Lung (tissue), 12 donors: ENCODE results near the gene HECTD4. TPM values are rescaled to one million over a fixed set of nuclear protein-coding genes. Genes with fewer than 3 reads are reported as not detected.

Experiments
- ATAC-seq: fragments of 200-7000 bp; cut with Tn5 transposase; one replicate; pipeline ENCODE4 v1.9.1; 2020; ENCODE audit warnings: moderate number of reproducible peaks; ENCODE audit not compliant: insufficient read depth, low FRiP score
- DNase-seq, 3 donors: peaks; one replicate each; pipeline ENCODE4 v3.0.0-alpha.2; 2013 to 2017
- H3K27ac ChIP-seq, 2 donors: one replicate each; pipeline ENCODE4 v1.5.1; 2013; ENCODE audit warnings: mild to moderate bottlenecking in 2 of 2, moderate library complexity in 2 of 2, control low read depth in 1 of 2, inconsistent platforms in 1 of 2, low read depth in 1 of 2, low read length in 1 of 2
- H3K27me3 ChIP-seq, 3 donors: one replicate each; pipeline ENCODE4 v1.5.1; 2013; ENCODE audit warnings: low read length in 2 of 3; ENCODE audit not compliant: control insufficient read depth in 3 of 3, insufficient read depth in 3 of 3
- H3K36me3 ChIP-seq, 4 donors: one replicate each; pipeline ENCODE4 v1.5.1; 2013; ENCODE audit warnings: low read length in 4 of 4, mild to moderate bottlenecking in 1 of 4, moderate library complexity in 1 of 4; ENCODE audit not compliant: control insufficient read depth in 4 of 4, insufficient read depth in 4 of 4
- H3K4me1 ChIP-seq, 5 donors: one replicate each; pipeline ENCODE4 v1.5.1; 2013; ENCODE audit warnings: low read length in 5 of 5, mild to moderate bottlenecking in 2 of 5, moderate library complexity in 1 of 5; ENCODE audit not compliant: control insufficient read depth in 5 of 5, insufficient read depth in 5 of 5
- H3K4me3 ChIP-seq: one replicate; pipeline ENCODE4 v1.5.1; 2013; ENCODE audit warnings: mild to moderate bottlenecking, control low read depth, moderate library complexity
- H3K9ac ChIP-seq, 2 donors: one replicate each; pipeline ENCODE4 v1.5.1; 2013; ENCODE audit warnings: low read length in 2 of 2, control low read depth in 1 of 2; ENCODE audit not compliant: insufficient read depth in 1 of 2
- H3K9me3 ChIP-seq, 4 donors: one replicate each; pipeline ENCODE4 v1.5.1; 2013; ENCODE audit warnings: low read length in 3 of 4, mild to moderate bottlenecking in 1 of 4, moderate library complexity in 1 of 4; ENCODE audit not compliant: control insufficient read depth in 4 of 4, insufficient read depth in 3 of 4
- whole genome bisulfite sequencing, 2 donors: extraction: QIAGEN DNeasy Blood & Tissue Kit; methylation state at CpG; one replicate each; pipeline ENCODE4 v1.1.7; 2013; 5-methylcytosine and 5-hydroxymethylcytosine counted together
- polyA plus RNA-seq, 2 donors: library from polyadenylated mRNA; stranded (reverse); fragments of 200-250 nt; gene quantifications; one replicate each; pipeline ENCODE4 v1.2.1, GENCODE V29; 2013
- total RNA-seq, 2 donors: library from RNA; depleted of rRNA in 1 of 2; stranded (reverse); fragments of >200 nt in 1 of 2; gene quantifications; one replicate each; pipeline ENCODE4 v1.2.1, GENCODE V29; 2014 to 2021
- TF ChIP-seq, protein P1 (sequence below): IDR thresholded peaks from 2 replicates; pipeline ENCODE4 v1.5.1; 2012; ENCODE audit warnings: mild to moderate bottlenecking; ENCODE audit errors: control extremely low read depth, extremely low read depth
- donor health status: control.
- donor health status: control.
- donor health status: Bipolar disorder and iron deficiency.
- donor health status: healthy.
- donor health status: DM: yes; HTN: yes; CAD: no.

HECTD4 gene
- total and polyA plus RNA-seq, 4 donors: 4.5 to 96.5 (median 35.7) TPM

DNA sequence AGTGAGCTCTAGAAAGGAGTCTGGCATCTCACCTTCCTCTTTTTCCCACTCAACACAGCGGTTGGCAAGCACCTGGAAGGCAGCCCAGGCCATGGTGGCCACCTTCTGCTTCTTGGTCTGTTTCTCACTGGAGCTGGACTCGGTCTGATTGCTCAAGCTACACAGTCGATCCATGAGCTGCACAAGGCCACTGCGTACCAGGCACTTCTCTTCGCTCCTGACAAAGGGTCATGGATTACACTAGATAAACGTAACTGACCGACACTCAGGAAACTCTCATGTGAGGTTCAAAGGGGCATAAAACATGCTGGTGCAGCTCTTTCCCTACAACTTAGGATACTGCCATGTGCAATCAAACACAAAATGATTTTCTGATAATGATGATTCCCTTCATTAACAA, 143.2 kb downstream of the HECTD4 start:
- Histone ChIP-seq H3K9ac (no peak overlapping the region), H3K4me1 (no peaks in the 10 kb centered on the region), H3K36me3 (peaks cover 0 to 63% (median 34%) of the 10 kb centered on the region in 4 donors), H3K9me3 (no peaks in the 10 kb centered on the region), H3K27me3 (no peaks in the 10 kb centered on the region), H3K4me3 (no peak overlapping the region), H3K27ac (no peak overlapping the region)
- ATAC-seq (no peak), DNase-seq (no peak)
- WGBS, 2 donors: 83 to 91% methylated on average over 7 of the region's 7 CpGs
- TF ChIP-seq, protein P1, sequence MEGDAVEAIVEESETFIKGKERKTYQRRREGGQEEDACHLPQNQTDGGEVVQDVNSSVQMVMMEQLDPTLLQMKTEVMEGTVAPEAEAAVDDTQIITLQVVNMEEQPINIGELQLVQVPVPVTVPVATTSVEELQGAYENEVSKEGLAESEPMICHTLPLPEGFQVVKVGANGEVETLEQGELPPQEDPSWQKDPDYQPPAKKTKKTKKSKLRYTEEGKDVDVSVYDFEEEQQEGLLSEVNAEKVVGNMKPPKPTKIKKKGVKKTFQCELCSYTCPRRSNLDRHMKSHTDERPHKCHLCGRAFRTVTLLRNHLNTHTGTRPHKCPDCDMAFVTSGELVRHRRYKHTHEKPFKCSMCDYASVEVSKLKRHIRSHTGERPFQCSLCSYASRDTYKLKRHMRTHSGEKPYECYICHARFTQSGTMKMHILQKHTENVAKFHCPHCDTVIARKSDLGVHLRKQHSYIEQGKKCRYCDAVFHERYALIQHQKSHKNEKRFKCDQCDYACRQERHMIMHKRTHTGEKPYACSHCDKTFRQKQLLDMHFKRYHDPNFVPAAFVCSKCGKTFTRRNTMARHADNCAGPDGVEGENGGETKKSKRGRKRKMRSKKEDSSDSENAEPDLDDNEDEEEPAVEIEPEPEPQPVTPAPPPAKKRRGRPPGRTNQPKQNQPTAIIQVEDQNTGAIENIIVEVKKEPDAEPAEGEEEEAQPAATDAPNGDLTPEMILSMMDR: no peak

DNA sequence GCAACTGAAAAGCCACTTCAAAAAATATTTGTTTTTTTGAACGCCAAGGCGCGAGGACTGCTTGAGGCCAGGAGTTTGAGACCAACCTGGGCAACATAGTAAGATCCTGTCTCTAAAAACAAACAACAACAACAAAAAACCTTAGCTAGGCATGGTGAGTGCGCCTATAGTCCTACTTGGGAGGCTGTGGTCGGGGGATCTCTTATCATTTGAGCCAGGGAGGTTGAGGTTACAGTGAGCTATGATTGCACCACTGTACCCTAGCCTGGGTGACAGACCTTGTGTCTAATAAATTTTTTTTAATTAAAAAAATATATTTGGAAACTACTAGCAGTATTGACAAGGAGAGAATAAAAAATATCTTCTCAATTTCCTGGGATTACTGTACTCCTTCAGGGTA, 143.8 kb downstream of the HECTD4 start:
- no peak for ATAC-seq

DNA sequence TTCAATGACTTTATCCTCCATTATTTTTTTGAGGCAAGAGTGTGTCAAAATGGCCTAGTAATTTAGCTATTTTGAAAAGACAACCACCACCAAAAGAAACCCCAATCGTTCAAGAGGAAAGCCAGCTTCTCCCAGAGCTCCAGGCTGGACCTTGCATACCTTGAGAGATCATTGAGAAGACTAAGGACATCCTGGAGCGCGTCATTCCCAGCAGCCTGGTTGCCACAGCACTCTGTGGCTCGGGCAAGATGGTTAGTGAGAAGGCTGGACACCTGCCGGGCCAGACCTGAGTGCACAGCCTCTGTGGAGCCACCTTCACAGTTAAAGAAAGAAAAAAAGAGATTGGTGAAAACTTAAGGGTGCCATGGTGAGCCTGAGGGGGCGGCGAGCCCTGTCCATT, 145.4 kb downstream of the HECTD4 start:
- 97 to 98% methylated on average over 7 of the region's 7 CpGs for WGBS, 2 donors
- Histone ChIP-seq H3K36me3 (peaks cover 0 to 63% (median 30%) of the 10 kb centered on the region in 4 donors), H3K4me1 (no peaks in the 10 kb centered on the region), H3K27ac (no peak overlapping the region), H3K27me3 (no peaks in the 10 kb centered on the region), H3K9ac (no peak overlapping the region), H3K9me3 (no peaks in the 10 kb centered on the region), H3K4me3 (no peak overlapping the region)
- DNase-seq (no peak), ATAC-seq (no peak)
- TF ChIP-seq, protein P1: no peak

More for the DNA sequence above, 143.8 kb downstream of the HECTD4 start:
- Histone ChIP-seq H3K9me3 (no peaks in the 10 kb centered on the region), H3K36me3 (peaks cover 0 to 62% (median 30%) of the 10 kb centered on the region in 4 donors), H3K4me3 (no peak overlapping the region), H3K27ac (no peak overlapping the region), H3K4me1 (no peaks in the 10 kb centered on the region), H3K9ac (no peak overlapping the region), H3K27me3 (no peaks in the 10 kb centered on the region)
- TF ChIP-seq, protein P1: no peak
- 96 to 97% methylated on average over 5 of the region's 5 CpGs for WGBS, 2 donors
- no peak for DNase-seq

DNA sequence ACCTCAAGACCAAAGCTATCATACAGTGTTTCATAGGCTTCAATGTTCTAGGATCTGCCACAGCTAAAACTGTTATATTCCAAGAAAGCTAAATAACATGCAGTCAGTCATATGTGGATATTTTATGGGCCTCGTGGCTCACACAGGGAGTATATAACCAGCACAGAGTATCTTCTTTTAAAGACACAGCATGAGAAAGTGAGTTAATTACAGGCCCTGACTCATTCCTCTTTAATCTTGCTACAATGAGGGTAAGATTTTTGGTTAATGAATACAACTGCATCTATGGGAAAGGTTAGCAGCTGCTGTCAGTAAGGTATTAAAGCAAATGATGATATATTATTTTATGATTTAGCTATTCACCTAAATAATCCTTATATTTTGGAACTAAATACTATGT, 145.8 kb downstream of the HECTD4 start:
- Histone ChIP-seq H3K9me3 (no peaks in the 10 kb centered on the region), H3K27me3 (no peaks in the 10 kb centered on the region), H3K9ac (no peak overlapping the region), H3K36me3 (peaks cover 1 to 63% (median 32%) of the 10 kb centered on the region in 4 donors), H3K27ac (no peak overlapping the region), H3K4me1 (no peaks in the 10 kb centered on the region), H3K4me3 (no peak overlapping the region)
- TF ChIP-seq, protein P1: no peak
- WGBS, 2 donors: 84 to 92% methylated on average over 1 of the region's 1 CpG
- ATAC-seq: no peak
- DNase-seq: no peak
